HG02943 (cell line): ENCODE data around the gene CFAP70.

Experiments
- ATAC-seq: cut with Tn5 transposase; IDR thresholded peaks from one replicate; pipeline ENCODE4 v1.9.1; 2021; ENCODE audit warnings: mild to moderate bottlenecking, low read depth, moderate library complexity; ENCODE audit not compliant: unreplicated experiment

CFAP70 gene

DNA sequence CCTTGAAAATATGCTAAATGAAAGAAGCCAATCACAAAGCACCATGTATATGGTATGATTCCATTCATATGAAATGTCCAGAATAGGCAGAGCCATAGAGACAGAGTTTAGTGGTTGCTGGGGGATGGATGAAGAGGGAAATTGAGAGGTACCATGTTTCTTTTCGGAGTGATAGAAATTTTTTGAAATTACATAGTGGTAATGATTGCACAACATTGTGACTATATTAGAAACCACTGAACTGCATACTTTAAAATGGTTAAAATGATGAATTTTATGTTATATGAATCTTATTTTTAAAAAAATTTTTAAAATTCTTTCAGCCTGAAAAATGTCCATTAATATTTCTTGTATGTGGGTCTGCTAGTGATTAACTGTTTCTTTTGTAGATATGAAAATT is 137.7 kb downstream of the CFAP70 start:
- ATAC-seq = no peak

- ATAC-seq = no peak
Measured at GRCh38 chr10:73219384-73219783, 139.3 kb downstream of the CFAP70 start.

DNA sequence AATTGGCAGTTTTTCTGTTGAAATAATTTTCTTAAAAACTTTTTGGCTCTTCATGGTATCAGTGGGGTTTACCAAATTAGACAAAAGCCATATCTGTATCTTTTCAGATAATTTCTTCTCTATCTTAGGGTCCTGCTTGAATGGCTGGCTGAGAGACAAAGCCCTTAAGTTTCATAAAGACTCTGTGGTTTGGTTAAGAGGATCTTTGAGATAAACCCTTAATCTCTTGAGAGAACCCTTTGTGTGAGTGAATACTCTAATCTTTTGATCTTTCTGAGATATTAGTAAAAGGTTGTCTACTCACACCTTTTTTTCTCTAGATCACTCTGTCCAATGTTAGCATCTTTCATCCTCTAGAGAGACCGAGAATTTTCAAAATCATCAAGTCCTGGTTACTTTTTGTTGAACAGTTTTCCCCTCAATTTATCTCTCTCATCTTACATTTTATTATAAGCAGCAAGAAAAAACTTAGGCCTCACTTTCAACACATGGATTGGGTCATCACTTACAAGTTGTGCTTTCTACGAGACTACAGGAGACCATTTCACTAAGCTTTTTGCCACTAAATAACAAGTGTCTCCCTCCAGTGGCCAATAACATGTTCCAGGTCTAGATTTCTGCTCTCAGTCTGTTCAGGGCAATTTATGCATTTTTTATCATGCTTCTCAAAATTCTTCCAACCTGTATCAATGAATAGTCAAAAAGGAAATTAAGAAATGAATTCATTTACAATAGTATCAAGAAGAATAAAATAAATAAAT is 140.1 kb downstream of the CFAP70 start:
- ATAC-seq = no peak

DNA sequence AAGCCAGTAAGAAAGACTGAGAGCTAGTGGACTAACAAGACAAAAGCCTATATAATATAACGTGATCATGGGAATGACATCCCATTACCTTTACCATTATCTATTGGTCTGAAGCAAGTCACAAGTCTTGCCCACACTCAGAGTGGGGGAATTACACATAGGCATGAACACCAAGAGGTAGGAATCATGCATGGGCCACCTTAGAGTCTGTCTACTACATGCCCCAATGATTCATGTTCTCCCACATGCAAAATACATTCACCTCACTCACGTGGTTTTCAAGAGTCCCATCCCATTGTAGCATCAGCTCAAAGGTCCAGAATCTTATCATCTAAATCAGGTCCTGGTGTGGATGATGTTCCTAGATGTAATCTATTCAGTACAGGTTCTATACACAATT is 141.0 kb downstream of the CFAP70 start:
- no peak for ATAC-seq

- ATAC-seq = no peak
Measured at GRCh38 chr10:73215749-73216148, 142.9 kb downstream of the CFAP70 start.

DNA sequence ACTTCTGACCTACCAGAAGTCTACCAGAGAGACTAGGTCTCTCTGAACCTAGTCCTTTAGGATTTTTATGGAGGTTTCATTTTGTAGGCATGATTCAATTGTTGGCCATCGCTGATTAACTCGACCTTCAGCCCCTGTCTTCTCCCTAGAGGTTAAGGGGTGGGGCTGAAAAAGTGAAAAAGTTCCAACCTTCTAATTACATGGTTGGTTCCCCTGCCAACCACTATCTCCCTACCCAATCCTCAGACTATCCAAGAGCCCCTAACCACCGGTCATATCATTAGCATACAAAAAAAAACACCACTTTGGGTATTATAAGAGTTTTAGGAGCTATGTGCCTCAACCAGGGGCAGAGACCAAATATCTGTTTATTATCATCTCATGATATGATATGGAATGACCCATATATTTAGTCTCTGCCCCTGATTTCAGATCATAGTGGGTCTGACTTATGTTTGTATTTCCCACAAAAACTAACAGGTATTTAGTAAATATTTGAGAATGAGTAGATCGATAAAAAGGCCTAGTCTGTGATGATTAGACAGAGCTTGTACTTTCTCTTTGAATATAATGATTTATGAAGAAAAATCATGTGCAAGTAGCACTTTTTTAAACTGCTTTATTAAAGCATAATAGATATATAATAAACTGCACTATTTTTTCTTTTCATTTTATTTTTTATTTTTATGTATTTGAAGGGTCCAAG is 147.4 kb downstream of the CFAP70 start:
- ATAC-seq = no peak

- ATAC-seq = no peak
Measured at GRCh38 chr10:73210395-73211105, 148.1 kb downstream of the CFAP70 start.

GRCh38 chr10:73209705-73210104 is 149.0 kb downstream of the CFAP70 start:
- no peak for ATAC-seq

- ATAC-seq = no peak
Measured at GRCh38 chr10:73207883-73208282, 150.8 kb downstream of the CFAP70 start.

GRCh38 chr10:73206385-73206784 is 152.3 kb downstream of the CFAP70 start:
- ATAC-seq = no peak

GRCh38 chr10:73205890-73206289 is 152.8 kb downstream of the CFAP70 start:
- ATAC-seq = no peak

- ATAC-seq = no peak
Measured at GRCh38 chr10:73205081-73205480, 153.6 kb downstream of the CFAP70 start.
